Heart left ventricle (tissue), 16 donors: ENCODE measurements around the gene GPX4. TPM values are rescaled to one million over a fixed set of nuclear protein-coding genes. Genes with fewer than 3 reads are reported as not detected.
A peak's percentile ranks its signal among the peaks of the same experiment; 100 is the strongest.

Experiments used
- ATAC-seq, 4 donors: fragments of 200-7000 bp; cut with Tn5 transposase; one replicate each; pipeline ENCODE4 v1.9.1; 2020 to 2022; ENCODE audit warnings: moderate library complexity in 4 of 4, mild to moderate bottlenecking in 3 of 4, moderate number of reproducible peaks in 1 of 4
- DNase-seq, 5 donors: peaks; one replicate each; pipeline ENCODE4 v3.0.0-alpha.2; 2020
- H3K27ac ChIP-seq, 12 donors: fragments of 200-600 bp; sonication (generic) in 4 of 12; one replicate each; pipeline versions ENCODE4 v1.5.0 to v1.8.0; 2016 to 2022; ENCODE audit warnings: mild to moderate bottlenecking in 2 of 12
- H3K27me3 ChIP-seq, 9 donors: fragments of 200-600 bp; sonication (generic) in 2 of 9; one replicate each; pipeline versions ENCODE4 v1.5.1 to v1.8.0; 2016 to 2022; ENCODE audit warnings: mild to moderate bottlenecking in 3 of 9
- H3K36me3 ChIP-seq, 9 donors: fragments of 200-600 bp; sonication (generic) in 2 of 9; one replicate each; pipeline versions ENCODE4 v1.5.0 to v1.8.0; 2018 to 2022; ENCODE audit warnings: mild to moderate bottlenecking in 2 of 9
- H3K4me1 ChIP-seq, 12 donors: fragments of 200-600 bp; sonication (generic) in 4 of 12; one replicate each; pipeline versions ENCODE4 v1.5.0 to v1.8.0; 2016 to 2022; ENCODE audit warnings: mild to moderate bottlenecking in 3 of 12
- H3K4me3 ChIP-seq, 12 donors: fragments of 200-600 bp; sonication (generic) in 4 of 12; one replicate each; pipeline versions ENCODE4 v1.5.0 to v1.8.0; 2017 to 2022; ENCODE audit warnings: mild to moderate bottlenecking in 9 of 12, moderate library complexity in 4 of 12
- H3K9me3 ChIP-seq, 12 donors: fragments of 200-600 bp; sonication (generic) in 4 of 12; one replicate each; pipeline versions ENCODE4 v1.5.0 to v1.8.0; 2016 to 2022; ENCODE audit warnings: mild to moderate bottlenecking in 1 of 12
- CTCF ChIP-seq, 12 donors: fragments of 200-600 bp; sonication (generic) in 4 of 12; IDR thresholded peaks; one replicate each; pipeline versions ENCODE4 v1.5.0 to v1.8.0; 2018 to 2022; ENCODE audit warnings: antibody characterized with exemption in 12 of 12, mild to moderate bottlenecking in 5 of 12
- POLR2A ChIP-seq, 2 donors: fragments of 450-650 bp; IDR thresholded peaks; one replicate each; pipeline ENCODE4 v1.6.1; 2017; ENCODE audit warnings: antibody characterized with exemption in 2 of 2, mild to moderate bottlenecking in 2 of 2, moderate library complexity in 2 of 2
- WGBS, 4 donors: extraction: QIAGEN DNeasy Blood & Tissue Kit in 2 of 4; methylation state at CpG; one replicate each; pipeline versions ENCODE4 v1.1.5 to v1.1.7; 2013 to 2018; 5-methylcytosine and 5-hydroxymethylcytosine counted together
- intact Hi-C, 10 donors: fragments of 100-400 bp; cut with DNase I; formaldehyde crosslinking; loops; one replicate each; pipeline versions ENCODE4 v1.11.1 to v1.14.2; 2022
- polyA plus RNA-seq, 2 donors: library from polyadenylated mRNA; stranded (reverse); fragments of 200-250 nt; gene quantifications; one replicate each; pipeline ENCODE4 v1.2.3, GENCODE V29; 2013
- total RNA-seq, 9 donors: library from RNA; depleted of rRNA in 2 of 9; stranded (reverse); fragments of >200 nt in 2 of 9; fragmentation: NEBNext Ultra II Directional in 3 of 9; extraction: Animal tissue kit (Norgen Biotek cat#: 25700) in 3 of 9; gene quantifications; one replicate each; pipeline versions ENCODE4 v1.1.0 to v1.2.4, GENCODE V29; 2016 to 2023
- donor health status: ischemic (EF 13 %, LVEDD 7.1; RV severe dilation, severe dysfunction).
- donor health status: healthy with polysubstance abuse.
- donor health status: DM: no; HTN: yes; CAD: no.
- donor health status: DM: no; HTN: no; CAD: no.
- donor health status: ischemic (EF 25% LVEDD 6.9; RV normal size, moderate dysfunction).
- donor health status: ischemic (EF 25% LVEDD 5.7; RV mildly dilated, moderate dysfunction).
- donor health status: healthy.
- donor health status: DM: yes; HTN: yes; CAD: no.
- donor health status: ischemic (EF 35%, LVEDD 5.7; RV mildly dilated, moderate dysfunction).
- donor health status: nonischemic (EF 11% LVEDD 7.7; RV severe dilation, severe dysfunction).
- donor health status: DM: yes; HTN: yes; CAD: no.
- donor health status: PGD.
- donor health status: ischemic (EF 29% LVEDD 5.4; RV normal size, mild dysfunction).
- donor health status: nonischemic (EF 23%, LVEDD 6.1; RV moderate dilation, normal function).

The GPX4 gene
- total and polyA plus RNA-seq, 11 donors, result 251 to 590 (median 326) TPM

GRCh38 chr19:1089891-1090290 lies 13.9 kb upstream of the GPX4 start:
- ATAC-seq, result no peak
- 81 to 85% (median 82%) methylated on average over 22 of the region's 22 CpGs for WGBS, 4 donors
- Histone ChIP-seq H3K36me3 (peaks cover 0 to 74% (median 47%) of the 10 kb centered on the region in 9 donors), H3K4me1 (peaks cover 5 to 63% (median 12%) of the 10 kb centered on the region in 12 donors), H3K9me3 (no peaks in the 10 kb centered on the region), H3K27me3 (no peaks in the 10 kb centered on the region), H3K27ac (peak overlapping the region in 1 of 12 donors; percentile 91), H3K4me3 (no peak overlapping the region)
- intact Hi-C loops, result loop anchor here in 2 of 10 donors (5.0 to 10.0 kb wide), 3 partner anchors 48 to 63 kb away; partner anchors contain the start of genes ABCA7 (in 1 of the 2) and CNN2 (in 1 of the 2)
- TF ChIP-seq POLR2A (IDR thresholded peaks at IDR 0.05) (no peak), CTCF (IDR thresholded peaks at IDR 0.05) (no peak)
- DNase-seq, result peak in 1 of 5 donors; percentile 26

GRCh38 chr19:1090731-1091543 lies 12.9 kb upstream of the GPX4 start:
- Histone ChIP-seq H3K36me3 (peaks cover 0 to 74% (median 47%) of the 10 kb centered on the region in 9 donors), H3K9me3 (no peaks in the 10 kb centered on the region), H3K27me3 (no peaks in the 10 kb centered on the region), H3K4me3 (no peak overlapping the region), H3K27ac (no peak overlapping the region), H3K4me1 (peaks cover 5 to 66% (median 14%) of the 10 kb centered on the region in 12 donors)
- no peak for TF ChIP-seq POLR2A (IDR thresholded peaks at IDR 0.05)
- no peak for TF ChIP-seq CTCF (IDR thresholded peaks at IDR 0.05)
- ATAC-seq (no peak), DNase-seq (no peak)
- WGBS, 4 donors, result 93 to 95% (median 94%) methylated on average over 27 to 38 of the region's 38 CpGs
- intact Hi-C loops, result loop anchor here in 1 of 10 donors (5.0 kb wide), 2 partner anchors 49 to 64 kb away; partner anchors contain the start of genes ABCA7 and CNN2

GRCh38 chr19:1091544-1092175 lies 12.1 kb upstream of the GPX4 start:
- Histone ChIP-seq H3K9me3 (no peaks in the 10 kb centered on the region), H3K36me3 (peaks cover 0 to 66% (median 47%) of the 10 kb centered on the region in 9 donors), H3K27ac (no peak overlapping the region), H3K27me3 (no peaks in the 10 kb centered on the region), H3K4me3 (no peak overlapping the region), H3K4me1 (peaks cover 5 to 64% (median 14%) of the 10 kb centered on the region in 12 donors)
- DNase-seq (no peak), ATAC-seq (no peak)
- 77 to 96% (median 88%) methylated on average over 10 to 27 of the region's 27 CpGs for WGBS, 4 donors
- intact Hi-C loops, result loop anchor here in 1 of 10 donors (5.0 kb wide), 2 partner anchors 49 to 64 kb away; partner anchors contain the start of genes ABCA7 and CNN2
- TF ChIP-seq POLR2A (IDR thresholded peaks at IDR 0.05) (no peak), CTCF (IDR thresholded peaks at IDR 0.05) (no peak)

GRCh38 chr19:1093330-1093729 lies 10.5 kb upstream of the GPX4 start:
- no peaks in the 10 kb centered on the region for H3K27me3 ChIP-seq
- DNase-seq, result peak in 1 of 5 donors; percentile 20
- H3K4me3 ChIP-seq, result peak overlapping the region in 5 of 12 donors; percentile 67 to 97 (median 88)
- H3K27ac ChIP-seq, result no peak overlapping the region
- WGBS, 4 donors, result 82 to 86% (median 84%) methylated on average over 15 of the region's 15 CpGs
- no peaks in the 10 kb centered on the region for H3K9me3 ChIP-seq
- no peak for TF ChIP-seq POLR2A (IDR thresholded peaks at IDR 0.05)
- no peak for TF ChIP-seq CTCF (IDR thresholded peaks at IDR 0.05)
- ATAC-seq, result no peak
- intact Hi-C loops, result loop anchor here in 1 of 10 donors (5.0 kb wide), 2 partner anchors 51 to 66 kb away; partner anchors contain the start of genes ABCA7 and CNN2
- peaks cover 0 to 54% (median 44%) of the 10 kb centered on the region in 9 donors for H3K36me3 ChIP-seq
- peaks cover 5 to 48% (median 13%) of the 10 kb centered on the region in 12 donors for H3K4me1 ChIP-seq
